HEK293 (cell line): Measurements from ENCODE around the gene FKBP8.

Experiments used
- CTCF ChIA-PET: fragments of 350-600 bp; formaldehyde crosslinking; extraction: SDS; loops from one replicate; lab custom pipeline; 2021; ENCODE audit warnings: antibody characterized with exemption; lab: Yijun Ruan, JAX
- POLR2A ChIA-PET: fragments of 300-600 bp; formaldehyde crosslinking; extraction: SDS; loops from one replicate; lab custom pipeline; 2020; ENCODE audit warnings: antibody characterized with exemption, inconsistent platforms; lab: Yijun Ruan, JAX
- H3K27ac ChIP-seq: fragments of 200-500 bp; sonication (Bioruptor generic); 2 replicates; pipeline ENCODE4 v1.5.1; 2014; ENCODE audit warnings: low read depth, low read length, control low read depth, inconsistent platforms; ENCODE audit errors: extremely low read depth
- H3K36me3 ChIP-seq, 2 experiments: fragments of 200-500 bp in 1 of 2; sonication (Bioruptor generic) in 1 of 2; 1 replicate in 1 of 2; 2 replicates in 1 of 2; pipeline ENCODE4 v1.5.1; 2014 to 2017; ENCODE audit warnings: inconsistent platforms in 2 of 2, low read length in 2 of 2; ENCODE audit not compliant: control insufficient read depth in 2 of 2, insufficient read depth in 1 of 2
- H3K4me1 ChIP-seq: fragments of 200-500 bp; sonication (Bioruptor generic); 2 replicates; pipeline ENCODE4 v1.5.1; 2014; ENCODE audit warnings: mild to moderate bottlenecking, low read length, inconsistent platforms; ENCODE audit not compliant: control insufficient read depth, insufficient read depth
- H3K4me3 ChIP-seq: 2 replicates; pipeline ENCODE4 v1.5.1; 2011; ENCODE audit warnings: low read depth, mild to moderate bottlenecking, control low read depth, low read length, moderate library complexity
- H3K9me3 ChIP-seq: fragments of 200-500 bp; sonication (Bioruptor generic); 2 replicates; pipeline ENCODE4 v1.5.1; 2014; ENCODE audit warnings: low read depth, low read length, inconsistent platforms; ENCODE audit not compliant: control insufficient read depth, insufficient read depth
- OSR2 ChIP-seq: fragments of 450-650 bp; formaldehyde crosslinking; IDR thresholded peaks from 2 replicates; pipeline ENCODE4 v1.5.1; 2016; ENCODE audit warnings: missing biosample characterization, missing genetic modification characterization
- PATZ1 ChIP-seq: fragments of 450-650 bp; formaldehyde crosslinking; IDR thresholded peaks from 2 replicates; pipeline ENCODE4 v1.5.1; 2016; ENCODE audit warnings: missing biosample characterization, missing genetic modification characterization
- PRDM10 ChIP-seq: fragments of 450-650 bp; formaldehyde crosslinking; IDR thresholded peaks from 2 replicates; pipeline ENCODE4 v1.5.1; 2016; ENCODE audit warnings: missing biosample characterization, missing genetic modification characterization
- PRDM4 ChIP-seq: fragments of 450-650 bp; formaldehyde crosslinking; IDR thresholded peaks from 2 replicates; pipeline ENCODE4 v1.5.1; 2017; ENCODE audit warnings: missing biosample characterization, missing genetic modification characterization
- SP2 ChIP-seq: fragments of 450-650 bp; formaldehyde crosslinking; IDR thresholded peaks from 2 replicates; pipeline ENCODE4 v1.5.1; 2016; ENCODE audit warnings: missing biosample characterization, missing genetic modification characterization
- SP3 ChIP-seq: fragments of 450-650 bp; formaldehyde crosslinking; IDR thresholded peaks from 2 replicates; pipeline ENCODE4 v1.5.1; 2016; ENCODE audit warnings: missing biosample characterization, missing genetic modification characterization
- YY1 ChIP-seq: fragments of 450-650 bp; formaldehyde crosslinking; IDR thresholded peaks from 2 replicates; pipeline ENCODE4 v1.5.1; 2018; ENCODE audit warnings: missing biosample characterization, missing genetic modification characterization
- YY2 ChIP-seq: fragments of 450-650 bp; formaldehyde crosslinking; IDR thresholded peaks from 2 replicates; pipeline ENCODE4 v1.5.1; 2016; ENCODE audit warnings: missing biosample characterization, missing genetic modification characterization
- ZBTB10 ChIP-seq: fragments of 450-650 bp; formaldehyde crosslinking; IDR thresholded peaks from 2 replicates; pipeline ENCODE4 v1.5.1; 2016; ENCODE audit warnings: missing biosample characterization, missing genetic modification characterization
- ZBTB48 ChIP-seq: fragments of 450-650 bp; formaldehyde crosslinking; IDR thresholded peaks from 2 replicates; pipeline ENCODE4 v1.5.1; 2016; ENCODE audit warnings: missing biosample characterization, missing genetic modification characterization
- ZNF146 ChIP-seq: fragments of 450-650 bp; formaldehyde crosslinking; IDR thresholded peaks from 2 replicates; pipeline ENCODE4 v1.5.1; 2016; ENCODE audit warnings: missing biosample characterization, missing genetic modification characterization
- ZNF157 ChIP-seq: fragments of 450-650 bp; formaldehyde crosslinking; IDR thresholded peaks from 2 replicates; pipeline ENCODE4 v1.5.1; 2016; ENCODE audit warnings: missing biosample characterization, missing genetic modification characterization
- ZNF211 ChIP-seq: fragments of 450-650 bp; formaldehyde crosslinking; IDR thresholded peaks from 2 replicates; pipeline ENCODE4 v1.5.1; 2016; ENCODE audit warnings: low read depth, missing biosample characterization, missing genetic modification characterization
- ZNF292 ChIP-seq: fragments of 450-650 bp; formaldehyde crosslinking; IDR thresholded peaks from 2 replicates; pipeline ENCODE4 v1.5.1; 2016; ENCODE audit warnings: low read depth, missing biosample characterization, missing genetic modification characterization, borderline replicate concordance
- ZNF311 ChIP-seq: fragments of 450-650 bp; formaldehyde crosslinking; IDR thresholded peaks from 2 replicates; pipeline ENCODE4 v1.5.1; 2017; ENCODE audit warnings: missing biosample characterization, missing genetic modification characterization, borderline replicate concordance
- ZNF324 ChIP-seq: fragments of 450-650 bp; formaldehyde crosslinking; IDR thresholded peaks from 2 replicates; pipeline ENCODE4 v1.5.1; 2016; ENCODE audit warnings: missing biosample characterization, missing genetic modification characterization
- ZNF335 ChIP-seq: fragments of 450-650 bp; formaldehyde crosslinking; conservative IDR thresholded peaks from 2 replicates; pipeline ENCODE4 v1.5.1; 2016; ENCODE audit warnings: missing biosample characterization, missing genetic modification characterization
- ZNF433 ChIP-seq: fragments of 450-650 bp; formaldehyde crosslinking; IDR thresholded peaks from 2 replicates; pipeline ENCODE4 v1.5.1; 2016; ENCODE audit warnings: missing biosample characterization, missing genetic modification characterization, low read depth
- ZNF580 ChIP-seq: fragments of 450-650 bp; formaldehyde crosslinking; IDR thresholded peaks from 2 replicates; pipeline ENCODE4 v1.5.1; 2016; ENCODE audit warnings: missing biosample characterization, missing genetic modification characterization
- ZNF677 ChIP-seq: fragments of 450-650 bp; IDR thresholded peaks from 2 replicates; pipeline ENCODE4 v1.5.0; 2018; ENCODE audit warnings: missing biosample characterization, mild to moderate bottlenecking, missing genetic modification characterization, moderate library complexity
- ZNF768 ChIP-seq: fragments of 450-650 bp; formaldehyde crosslinking; IDR thresholded peaks from 2 replicates; pipeline ENCODE4 v1.5.1; 2018; ENCODE audit warnings: missing biosample characterization, mild to moderate bottlenecking, missing genetic modification characterization
- ZNF776 ChIP-seq: fragments of 450-650 bp; formaldehyde crosslinking; IDR thresholded peaks from 2 replicates; pipeline ENCODE4 v1.5.0; 2017; ENCODE audit warnings: missing biosample characterization, missing genetic modification characterization, borderline replicate concordance
- ZNF792 ChIP-seq: fragments of 450-650 bp; formaldehyde crosslinking; IDR thresholded peaks from 2 replicates; pipeline ENCODE4 v1.5.1; 2016; ENCODE audit warnings: missing biosample characterization, missing genetic modification characterization

Gene FKBP8

GRCh38 chr19:18541992-18542940, 1.1 kb downstream of the FKBP8 start:
- ChIA-PET CTCF (interaction anchor here (0.6 to 1.7 kb wide), 5 partner anchors 19 to 444 kb away, joined by 3 read pairs; no protein-coding TSS in a partner anchor), POLR2A (interaction anchor here (0.6 to 1.7 kb wide), 6 partner anchors 8 to 47 kb away, joined by 4 to 10 read pairs (median 5); partner anchors contain the start of genes ELL, KXD1, REX1BD and UBA52)
- Histone ChIP-seq H3K36me3 (peaks cover 9 to 42% of the 10 kb centered on the region in 2 experiments), H3K27ac (peak overlapping the region; percentile 74), H3K9me3 (no peaks in the 10 kb centered on the region), H3K4me3 (peak overlapping the region; percentile 78), H3K4me1 (no peaks in the 10 kb centered on the region)
- TF ChIP-seq PATZ1 (peak; percentile 76), ZNF433 (tag by site-specific recombination) (no peak), ZNF157 (tag by site-specific recombination) (no peak), PRDM10 (tag by site-specific recombination) (peak; percentile 72), OSR2 (tag by site-specific recombination) (no peak), YY1 (0 out of 2 replicates have a peak, but pooled peaks have one; percentile 33), ZNF292 (no peak), ZNF335 (tag by site-specific recombination) (0 out of 2 replicates have a peak, but pooled peaks have one; percentile 32), ZNF792 (tag by site-specific recombination) (no peak), ZNF776 (tag by site-specific recombination) (no peak), ZBTB10 (tag by site-specific recombination) (no peak), ZNF768 (no peak), PRDM4 (no peak), ZBTB48 (tag by site-specific recombination) (peak; percentile 71; the same call in 1 of the 2 replicates), ZNF146 (tag by site-specific recombination) (no peak), SP2 (tag by site-specific recombination) (peak; percentile 59), SP3 (tag by site-specific recombination) (peak; percentile 46), ZNF324 (tag by site-specific recombination) (no peak), YY2 (tag by site-specific recombination) (no peak), ZNF311 (tag by site-specific recombination) (no peak), ZNF211 (tag by site-specific recombination) (no peak), ZNF580 (tag by site-specific recombination) (no peak), ZNF677 (tag by site-specific recombination) (no peak)
